ENCODE results near the gene ABITRAM.
"Not testable (repeated sequence)": the region's sequence is repeated elsewhere in the genome, so short reads cannot be mapped to it uniquely, and the experiment has no call there.

ABITRAM gene

DNA sequence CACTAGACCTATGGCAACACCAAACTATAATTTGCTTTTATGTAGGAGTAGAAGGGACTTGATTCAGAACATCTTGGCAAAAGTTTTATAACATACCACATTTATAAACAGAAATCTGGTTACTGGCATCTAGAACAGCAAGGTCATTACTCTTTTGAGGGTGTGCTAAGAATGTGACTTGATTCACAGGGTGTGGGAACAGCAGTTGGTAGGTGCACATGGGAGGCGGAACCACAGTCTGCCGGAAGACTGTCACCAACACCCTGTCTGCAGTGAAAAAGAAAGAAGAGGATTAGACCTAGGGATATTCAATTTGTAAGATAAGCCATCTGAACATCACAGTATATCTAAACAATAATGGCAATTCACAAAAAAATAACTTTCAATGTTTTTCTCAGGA, 23.3 kb upstream of the ABITRAM start:
- DNase-seq (ENCODE audit: low read depth): no peak
- TF ChIP-seq CTCF (IDR thresholded peaks at IDR 0.05; ENCODE audit: control insufficient read depth, insufficient read depth, low read depth, low read length, missing control alignments): no peak
- no peak overlapping the region for H3K4me3 ChIP-seq (ENCODE audit: control insufficient read depth, low read depth, low read length)

DNA sequence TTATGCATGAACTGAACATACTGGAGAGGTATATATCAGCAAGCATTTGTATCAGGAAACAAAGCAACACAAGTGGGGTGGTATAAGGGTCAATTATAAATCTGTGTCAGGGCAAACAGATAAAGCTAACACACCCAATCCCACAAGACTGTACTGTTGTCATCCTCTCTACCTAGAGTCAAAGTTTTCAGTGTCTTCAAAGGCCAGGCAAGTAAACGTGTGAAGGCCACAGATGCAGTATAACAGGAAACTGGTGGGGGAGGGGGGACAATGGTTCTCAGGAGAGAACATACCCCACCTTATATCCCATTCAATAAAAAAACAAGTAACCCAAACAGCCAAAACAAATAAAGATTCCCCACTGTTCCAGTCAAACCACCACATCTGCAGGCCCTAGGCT, 22.4 kb upstream of the ABITRAM start:
- H3K4me3 ChIP-seq (ENCODE audit: control insufficient read depth, low read depth, low read length): no peak overlapping the region
- DNase-seq (ENCODE audit: low read depth): no peak
- no peak for TF ChIP-seq CTCF (IDR thresholded peaks at IDR 0.05; ENCODE audit: control insufficient read depth, insufficient read depth, low read depth, low read length, missing control alignments)

DNA sequence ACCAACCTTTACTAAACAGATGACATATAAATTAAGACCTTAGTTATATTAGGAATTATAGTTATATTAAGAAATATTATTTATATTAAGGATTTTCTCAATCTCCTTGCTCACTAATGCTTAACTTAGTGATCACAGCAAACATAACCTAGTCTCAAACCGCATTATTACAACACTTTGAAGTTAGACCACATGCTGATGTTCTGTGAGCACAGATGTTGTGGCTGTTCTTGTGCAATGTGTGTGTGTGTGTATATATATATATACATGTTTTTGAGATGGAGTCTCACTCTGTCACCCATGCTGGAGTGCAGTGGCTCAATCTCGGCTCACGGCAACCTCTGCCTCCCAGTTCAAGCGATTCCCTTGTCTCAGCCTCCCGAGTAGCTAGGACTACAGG, 20.8 kb upstream of the ABITRAM start:
- DNase-seq (ENCODE audit: low read depth): no peak
- TF ChIP-seq CTCF (IDR thresholded peaks at IDR 0.05; ENCODE audit: control insufficient read depth, insufficient read depth, low read depth, low read length, missing control alignments): no peak
- no peak overlapping the region for H3K4me3 ChIP-seq (ENCODE audit: control insufficient read depth, low read depth, low read length)

DNA sequence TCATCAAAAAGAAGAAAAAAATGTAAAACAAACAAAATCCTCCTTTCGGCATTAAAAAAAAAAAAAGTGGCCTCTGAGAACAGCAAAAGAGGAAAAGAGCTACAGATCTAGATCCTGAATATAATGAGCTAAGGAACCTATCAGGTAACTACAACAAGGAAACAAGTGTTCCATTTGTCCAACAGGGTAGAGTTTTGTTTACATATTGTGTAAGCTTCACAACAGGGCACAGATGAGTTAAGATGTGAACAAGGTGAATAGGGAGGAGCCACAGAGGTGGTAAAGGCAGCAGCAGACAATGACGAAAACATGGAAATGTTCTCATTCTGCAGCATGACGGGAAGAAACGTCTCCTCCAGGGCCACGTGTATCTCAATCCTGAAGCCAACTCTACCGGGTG, 14.7 kb upstream of the ABITRAM start:
- no peak overlapping the region for H3K4me3 ChIP-seq (ENCODE audit: control insufficient read depth, low read depth, low read length)
- TF ChIP-seq CTCF (IDR thresholded peaks at IDR 0.05; ENCODE audit: control insufficient read depth, insufficient read depth, low read depth, low read length, missing control alignments): no peak
- no peak for DNase-seq (ENCODE audit: low read depth)

- not testable (repeated sequence) for DNase-seq (ENCODE audit: low read depth); H3K4me3 ChIP-seq (ENCODE audit: control insufficient read depth, low read depth, low read length)
These were observed 13.8 kb upstream of the ABITRAM start for GRCh38 chr9:108920401-108920800.

DNA sequence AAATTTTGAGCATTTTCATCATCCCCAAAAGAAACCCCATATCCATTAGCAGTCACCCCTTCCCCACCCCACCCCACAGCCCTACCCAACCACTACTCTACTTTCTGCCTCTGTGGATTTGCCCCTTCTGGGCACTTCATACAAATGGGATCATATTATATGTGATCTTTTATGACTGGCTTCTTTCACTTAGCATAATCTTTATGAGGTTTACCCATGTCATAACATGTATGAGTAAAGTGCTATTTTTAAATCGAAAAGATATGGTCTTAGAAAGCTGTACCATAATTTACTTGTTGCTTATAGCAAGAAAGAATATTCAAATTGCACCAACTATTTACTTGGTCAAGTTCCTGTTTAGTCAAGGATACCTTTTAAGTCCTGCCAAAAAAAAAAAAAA, 13.0 kb upstream of the ABITRAM start:
- DNase-seq (ENCODE audit: low read depth): no peak
- H3K4me3 ChIP-seq (ENCODE audit: control insufficient read depth, low read depth, low read length): no peak overlapping the region
- TF ChIP-seq CTCF (IDR thresholded peaks at IDR 0.05; ENCODE audit: control insufficient read depth, insufficient read depth, low read depth, low read length, missing control alignments): no peak

DNA sequence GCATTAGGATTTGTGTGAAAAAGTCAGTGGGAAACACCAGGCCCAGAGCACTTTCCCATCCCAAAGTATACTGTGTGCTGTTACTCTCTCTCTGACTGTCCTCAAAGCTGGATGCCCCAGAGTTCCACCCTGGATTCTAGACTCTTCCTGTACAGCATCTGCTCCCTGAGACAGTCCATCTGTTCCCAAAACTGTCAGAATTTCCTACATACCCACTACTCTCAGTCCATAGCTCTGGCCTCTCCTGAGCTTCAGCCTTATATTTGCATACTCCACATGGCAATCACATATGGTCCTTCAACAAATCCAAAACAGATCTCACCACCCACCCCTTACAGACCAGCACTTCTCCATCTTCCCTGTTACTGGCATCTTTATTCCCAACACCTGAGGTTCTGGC, 9.7 kb upstream of the ABITRAM start:
- no peak overlapping the region for H3K4me3 ChIP-seq (ENCODE audit: control insufficient read depth, low read depth, low read length)
- TF ChIP-seq CTCF (IDR thresholded peaks at IDR 0.05; ENCODE audit: control insufficient read depth, insufficient read depth, low read depth, low read length, missing control alignments): no peak
- DNase-seq (ENCODE audit: low read depth): no peak
